HepG2 (cell line): Measurements from ENCODE around the gene AKAP8L. TPM values are rescaled to one million over a fixed set of nuclear protein-coding genes. Genes with fewer than 3 reads are reported as not detected.

Source experiments
- ADNP ChIP-seq: sonication (generic); formaldehyde crosslinking; IDR thresholded peaks from 2 replicates; pipeline ENCODE4 v1.4.0; 2020; ENCODE audit warnings: missing genetic modification reagents
- CBX5 ChIP-seq: sonication (generic); formaldehyde crosslinking; IDR thresholded peaks from 2 replicates; pipeline ENCODE4 v1.4.0; 2020; ENCODE audit warnings: missing genetic modification reagents, borderline replicate concordance
- HOXA5 ChIP-seq: sonication (generic); formaldehyde crosslinking; IDR thresholded peaks from 2 replicates; pipeline ENCODE4 v1.4.0; 2020; ENCODE audit warnings: missing genetic modification reagents
- MZF1 ChIP-seq: sonication (generic); formaldehyde crosslinking; IDR thresholded peaks from 2 replicates; pipeline ENCODE4 v1.8.1; 2023; ENCODE audit warnings: mild to moderate bottlenecking, missing genetic modification reagents, borderline replicate concordance
- NFE2L2 ChIP-seq: fragments of 150-350 bp; IDR thresholded peaks from 2 replicates; pipeline ENCODE4 v1.6.1; 2014; ENCODE audit warnings: low read length
- NRL ChIP-seq: sonication (generic); formaldehyde crosslinking; IDR thresholded peaks from 2 replicates; pipeline ENCODE4 v1.5.0; 2020; ENCODE audit warnings: missing genetic modification reagents, mild to moderate bottlenecking, moderate library complexity, borderline replicate concordance
- PAWR ChIP-seq: sonication (generic); formaldehyde crosslinking; IDR thresholded peaks from 2 replicates; pipeline ENCODE4 v1.4.0; 2020; ENCODE audit warnings: missing genetic modification reagents, mild to moderate bottlenecking, borderline replicate concordance
- SCMH1 ChIP-seq: sonication (generic); formaldehyde crosslinking; IDR thresholded peaks from 2 replicates; pipeline ENCODE4 v1.9.0; 2021; ENCODE audit warnings: missing genetic modification reagents, mild to moderate bottlenecking, borderline replicate concordance
- SRSF4 ChIP-seq: fragments of 200-400 bp; formaldehyde crosslinking; IDR thresholded peaks from one replicate; pipeline ENCODE4 v1.6.1; 2018; ENCODE audit warnings: mild to moderate bottlenecking, low read depth, low read length, moderate library complexity; ENCODE audit not compliant: poor library complexity, severe bottlenecking
- YEATS2 ChIP-seq: sonication (generic); formaldehyde crosslinking; IDR thresholded peaks from 2 replicates; pipeline ENCODE4 v1.4.0; 2020; ENCODE audit warnings: missing genetic modification reagents, borderline replicate concordance
- ZNF124 ChIP-seq: sonication (generic); formaldehyde crosslinking; IDR thresholded peaks from 2 replicates; pipeline ENCODE4 v1.4.0; 2020; ENCODE audit warnings: missing genetic modification reagents
- ZNF350 ChIP-seq: sonication (generic); formaldehyde crosslinking; IDR thresholded peaks from 2 replicates; pipeline ENCODE4 v1.4.0; 2020; ENCODE audit warnings: mild to moderate bottlenecking, low read depth, missing genetic modification reagents, borderline replicate concordance
- ZNF549 ChIP-seq: sonication (generic); formaldehyde crosslinking; IDR thresholded peaks from 2 replicates; pipeline ENCODE4 v1.5.0; 2020; ENCODE audit warnings: missing genetic modification reagents
- polyA plus RNA-seq, 8 experiments: library from polyadenylated mRNA; depleted of rRNA in 3 of 8; stranded (reverse) in 7 of 8; unstranded in 1 of 8; fragments of >200 nt; fragmentation: Illumina TruSeq in 4 of 8; extraction: Trizol in 4 of 8; gene quantifications; 2 replicates each; pipeline versions ENCODE4 v1.2.1 to v1.2.3, GENCODE V29; 2011 to 2016; ENCODE audit warnings: low read depth in 4 of 8, missing spikeins in 1 of 8, mixed read lengths in 1 of 8; ENCODE audit not compliant: insufficient read depth in 1 of 8
- total RNA-seq, 5 experiments: library from RNA; depleted of rRNA; stranded (reverse); fragments of >200 nt; fragmentation: Illumina TruSeq; extraction: Trizol; gene quantifications; 2 replicates each; pipeline ENCODE4 v1.2.3, GENCODE V29; 2016; ENCODE audit warnings: low read depth in 1 of 5
- TF ChIP-seq, protein P1 (sequence below): sonication (generic); formaldehyde crosslinking; IDR thresholded peaks from 2 replicates; pipeline ENCODE4 v1.5.1; 2020; ENCODE audit warnings: mild to moderate bottlenecking, missing genetic modification reagents, moderate library complexity
- TF ChIP-seq, protein P2 (sequence below): sonication (generic); formaldehyde crosslinking; IDR thresholded peaks from 2 replicates; pipeline ENCODE4 v1.5.0; 2020; ENCODE audit warnings: missing genetic modification reagents, mild to moderate bottlenecking, borderline replicate concordance
- TF ChIP-seq, protein P3 (sequence below): IDR thresholded peaks from 2 replicates; pipeline ENCODE4 v1.6.1; 2016
- TF ChIP-seq, protein P4 (sequence below): sonication (generic); formaldehyde crosslinking; IDR thresholded peaks from 2 replicates; pipeline ENCODE4 v1.5.1; 2020; ENCODE audit warnings: missing genetic modification reagents, mild to moderate bottlenecking, borderline replicate concordance
- TF ChIP-seq, protein P5 (sequence below): sonication (generic); formaldehyde crosslinking; IDR thresholded peaks from 2 replicates; pipeline ENCODE4 v1.9.0; 2022; ENCODE audit warnings: missing genetic modification reagents, mild to moderate bottlenecking, borderline replicate concordance
- TF ChIP-seq, protein P6 (sequence below): sonication (generic); formaldehyde crosslinking; IDR thresholded peaks from 2 replicates; pipeline ENCODE4 v1.5.0; 2020; ENCODE audit warnings: missing genetic modification reagents
- TF ChIP-seq, protein P7 (sequence below): sonication (generic); formaldehyde crosslinking; conservative IDR thresholded peaks from 2 replicates; pipeline ENCODE4 v1.5.0; 2020; ENCODE audit warnings: missing genetic modification reagents

The AKAP8L gene
- total and polyA plus RNA-seq, 2 of the 13 experiments (the other 11 are each of a cell fraction or from before 2014, with no cell fraction given) = 48.2 to 49.6 TPM

DNA sequence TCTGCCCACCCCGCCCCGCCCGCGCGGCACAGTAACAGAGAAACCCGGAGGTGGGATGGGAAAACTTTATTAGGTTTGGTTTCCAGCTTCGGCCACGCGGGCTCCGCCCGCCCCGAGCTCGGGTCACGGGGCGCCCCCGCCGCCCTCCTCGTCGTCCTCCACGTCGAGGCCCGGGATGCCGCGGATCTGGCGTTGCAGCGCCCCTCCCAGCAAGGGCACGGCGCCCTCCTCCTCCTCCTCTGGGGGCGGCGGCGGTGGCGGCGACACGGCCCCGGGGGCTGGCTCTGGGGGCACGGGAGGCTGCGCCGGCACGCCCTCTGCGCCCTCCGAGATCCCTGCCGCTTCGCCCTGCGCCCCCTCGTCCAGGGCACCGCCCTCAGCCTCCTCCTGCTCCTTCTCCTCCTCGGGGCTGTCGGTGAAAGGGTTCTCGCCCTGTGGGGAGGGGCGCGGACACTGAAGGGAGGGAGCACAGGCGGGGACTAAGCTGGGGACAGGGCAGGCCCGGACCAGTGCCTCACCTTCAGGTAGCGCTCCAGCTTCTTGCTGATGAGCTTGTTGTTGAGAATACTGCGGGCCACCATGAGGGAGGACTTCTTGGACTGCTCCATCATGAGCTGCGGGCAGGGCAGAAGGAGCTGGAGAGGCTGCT is 38.7 kb downstream of the AKAP8L start (continued):
- peak; percentile 36; the same call in 1 of the 2 replicates for TF ChIP-seq ZNF124 (CRISPR knock-in tag)
- TF ChIP-seq ZNF549 = no peak
- no peak for TF ChIP-seq HOXA5 (CRISPR knock-in tag)
- TF ChIP-seq ADNP (CRISPR knock-in tag) = no peak
- no peak; the same call in 1 of the 2 replicates for TF ChIP-seq NRL (CRISPR knock-in tag)
- no peak for TF ChIP-seq NFE2L2
- TF ChIP-seq, protein P1, sequence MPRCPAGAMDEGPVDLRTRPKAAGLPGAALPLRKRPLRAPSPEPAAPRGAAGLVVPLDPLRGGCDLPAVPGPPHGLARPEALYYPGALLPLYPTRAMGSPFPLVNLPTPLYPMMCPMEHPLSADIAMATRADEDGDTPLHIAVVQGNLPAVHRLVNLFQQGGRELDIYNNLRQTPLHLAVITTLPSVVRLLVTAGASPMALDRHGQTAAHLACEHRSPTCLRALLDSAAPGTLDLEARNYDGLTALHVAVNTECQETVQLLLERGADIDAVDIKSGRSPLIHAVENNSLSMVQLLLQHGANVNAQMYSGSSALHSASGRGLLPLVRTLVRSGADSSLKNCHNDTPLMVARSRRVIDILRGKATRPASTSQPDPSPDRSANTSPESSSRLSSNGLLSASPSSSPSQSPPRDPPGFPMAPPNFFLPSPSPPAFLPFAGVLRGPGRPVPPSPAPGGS (CRISPR knock-in tag) = no peak
- TF ChIP-seq SRSF4 = no peak
- no peak for TF ChIP-seq MZF1
- TF ChIP-seq ZNF350 (CRISPR knock-in tag) = no peak
- TF ChIP-seq, protein P2, sequence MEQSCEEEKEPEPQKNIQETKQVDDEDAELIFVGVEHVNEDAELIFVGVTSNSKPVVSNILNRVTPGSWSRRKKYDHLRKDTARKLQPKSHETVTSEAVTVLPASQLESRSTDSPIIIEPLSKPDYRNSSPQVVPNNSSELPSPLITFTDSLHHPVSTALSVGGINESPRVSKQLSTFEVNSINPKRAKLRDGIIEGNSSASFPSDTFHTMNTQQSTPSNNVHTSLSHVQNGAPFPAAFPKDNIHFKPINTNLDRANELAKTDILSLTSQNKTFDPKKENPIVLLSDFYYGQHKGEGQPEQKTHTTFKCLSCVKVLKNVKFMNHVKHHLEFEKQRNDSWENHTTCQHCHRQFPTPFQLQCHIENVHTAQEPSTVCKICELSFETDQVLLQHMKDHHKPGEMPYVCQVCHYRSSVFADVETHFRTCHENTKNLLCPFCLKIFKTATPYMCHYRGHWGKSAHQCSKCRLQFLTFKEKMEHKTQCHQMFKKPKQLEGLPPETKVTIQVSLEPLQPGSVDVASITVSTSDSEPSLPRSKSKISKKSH = peak; percentile 14; the same call in 1 of the 2 replicates
- TF ChIP-seq, protein P3, sequence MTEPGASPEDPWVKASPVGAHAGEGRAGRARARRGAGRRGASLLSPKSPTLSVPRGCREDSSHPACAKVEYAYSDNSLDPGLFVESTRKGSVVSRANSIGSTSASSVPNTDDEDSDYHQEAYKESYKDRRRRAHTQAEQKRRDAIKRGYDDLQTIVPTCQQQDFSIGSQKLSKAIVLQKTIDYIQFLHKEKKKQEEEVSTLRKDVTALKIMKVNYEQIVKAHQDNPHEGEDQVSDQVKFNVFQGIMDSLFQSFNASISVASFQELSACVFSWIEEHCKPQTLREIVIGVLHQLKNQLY (CRISPR knock-in tag) = 0 out of 2 replicates have a peak, but pooled peaks have one; percentile 2
- TF ChIP-seq YEATS2 (CRISPR knock-in tag) = 0 out of 2 replicates have a peak, but pooled peaks have one; percentile 4
- no peak for TF ChIP-seq PAWR (CRISPR knock-in tag)
- TF ChIP-seq CBX5 (CRISPR knock-in tag) = no peak
- TF ChIP-seq, protein P4, sequence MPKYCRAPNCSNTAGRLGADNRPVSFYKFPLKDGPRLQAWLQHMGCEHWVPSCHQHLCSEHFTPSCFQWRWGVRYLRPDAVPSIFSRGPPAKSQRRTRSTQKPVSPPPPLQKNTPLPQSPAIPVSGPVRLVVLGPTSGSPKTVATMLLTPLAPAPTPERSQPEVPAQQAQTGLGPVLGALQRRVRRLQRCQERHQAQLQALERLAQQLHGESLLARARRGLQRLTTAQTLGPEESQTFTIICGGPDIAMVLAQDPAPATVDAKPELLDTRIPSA (CRISPR knock-in tag) = 0 out of 2 replicates have a peak, but pooled peaks have one; percentile 53
- TF ChIP-seq, protein P5, sequence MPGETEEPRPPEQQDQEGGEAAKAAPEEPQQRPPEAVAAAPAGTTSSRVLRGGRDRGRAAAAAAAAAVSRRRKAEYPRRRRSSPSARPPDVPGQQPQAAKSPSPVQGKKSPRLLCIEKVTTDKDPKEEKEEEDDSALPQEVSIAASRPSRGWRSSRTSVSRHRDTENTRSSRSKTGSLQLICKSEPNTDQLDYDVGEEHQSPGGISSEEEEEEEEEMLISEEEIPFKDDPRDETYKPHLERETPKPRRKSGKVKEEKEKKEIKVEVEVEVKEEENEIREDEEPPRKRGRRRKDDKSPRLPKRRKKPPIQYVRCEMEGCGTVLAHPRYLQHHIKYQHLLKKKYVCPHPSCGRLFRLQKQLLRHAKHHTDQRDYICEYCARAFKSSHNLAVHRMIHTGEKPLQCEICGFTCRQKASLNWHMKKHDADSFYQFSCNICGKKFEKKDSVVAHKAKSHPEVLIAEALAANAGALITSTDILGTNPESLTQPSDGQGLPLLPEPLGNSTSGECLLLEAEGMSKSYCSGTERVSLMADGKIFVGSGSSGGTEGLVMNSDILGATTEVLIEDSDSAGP (CRISPR knock-in tag) = peak; percentile 80; the same call in 1 of the 2 replicates
- TF ChIP-seq, protein P6, sequence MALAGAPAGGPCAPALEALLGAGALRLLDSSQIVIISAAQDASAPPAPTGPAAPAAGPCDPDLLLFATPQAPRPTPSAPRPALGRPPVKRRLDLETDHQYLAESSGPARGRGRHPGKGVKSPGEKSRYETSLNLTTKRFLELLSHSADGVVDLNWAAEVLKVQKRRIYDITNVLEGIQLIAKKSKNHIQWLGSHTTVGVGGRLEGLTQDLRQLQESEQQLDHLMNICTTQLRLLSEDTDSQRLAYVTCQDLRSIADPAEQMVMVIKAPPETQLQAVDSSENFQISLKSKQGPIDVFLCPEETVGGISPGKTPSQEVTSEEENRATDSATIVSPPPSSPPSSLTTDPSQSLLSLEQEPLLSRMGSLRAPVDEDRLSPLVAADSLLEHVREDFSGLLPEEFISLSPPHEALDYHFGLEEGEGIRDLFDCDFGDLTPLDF = no peak
- TF ChIP-seq, protein P7, sequence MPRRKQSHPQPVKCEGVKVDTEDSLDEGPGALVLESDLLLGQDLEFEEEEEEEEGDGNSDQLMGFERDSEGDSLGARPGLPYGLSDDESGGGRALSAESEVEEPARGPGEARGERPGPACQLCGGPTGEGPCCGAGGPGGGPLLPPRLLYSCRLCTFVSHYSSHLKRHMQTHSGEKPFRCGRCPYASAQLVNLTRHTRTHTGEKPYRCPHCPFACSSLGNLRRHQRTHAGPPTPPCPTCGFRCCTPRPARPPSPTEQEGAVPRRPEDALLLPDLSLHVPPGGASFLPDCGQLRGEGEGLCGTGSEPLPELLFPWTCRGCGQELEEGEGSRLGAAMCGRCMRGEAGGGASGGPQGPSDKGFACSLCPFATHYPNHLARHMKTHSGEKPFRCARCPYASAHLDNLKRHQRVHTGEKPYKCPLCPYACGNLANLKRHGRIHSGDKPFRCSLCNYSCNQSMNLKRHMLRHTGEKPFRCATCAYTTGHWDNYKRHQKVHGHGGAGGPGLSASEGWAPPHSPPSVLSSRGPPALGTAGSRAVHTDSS (CRISPR knock-in tag) = no peak
- TF ChIP-seq SCMH1 = no peak
